Measurements from ENCODE around the gene TDP2. TPM values are rescaled to one million over a fixed set of nuclear protein-coding genes. Genes with fewer than 3 reads are reported as not detected.

TDP2 gene
- total RNA-seq, 1 donor from 2014 or later = 27.2 TPM

- Histone ChIP-seq H4K20me1 (ENCODE audit: insufficient read depth, low read length) (no peaks in the 10 kb centered on the region), H3K9me3 (ENCODE audit: insufficient read depth, low read depth, low read length) (no peaks in the 10 kb centered on the region), H3K4me2 (ENCODE audit: low read length) (no peak overlapping the region), H3K9ac (ENCODE audit: low read length) (no peak overlapping the region), H3K4me1 (ENCODE audit: insufficient read depth, low read length) (no peaks in the 10 kb centered on the region), H2AFZ (ENCODE audit: low read depth, low read length) (no peak overlapping the region), H3K27me3 (ENCODE audit: insufficient read depth, low read length) (no peaks in the 10 kb centered on the region), H3K36me3 (ENCODE audit: insufficient read depth, low read length) (no peaks in the 10 kb centered on the region), H3K27ac (ENCODE audit: low read depth, low read length) (no peak overlapping the region), H3K79me2 (ENCODE audit: insufficient read depth, low read length) (no peaks in the 10 kb centered on the region), H3K4me3 (ENCODE audit: insufficient read depth, low read depth, low read length) (no peak overlapping the region)
- FAIRE-seq (no peak), DNase-seq (ENCODE audit: low read depth) (no peak)
- Mint-ChIP-seq H3K36me3 (ENCODE audit: low read depth, unreplicated experiment) (no peaks in the 10 kb centered on the region), H3K9me3 (ENCODE audit: unreplicated experiment) (peaks cover 3% of the 10 kb centered on the region), H3K4me1 (ENCODE audit: low read depth, unreplicated experiment) (no peaks in the 10 kb centered on the region), H3K27ac (ENCODE audit: unreplicated experiment) (no peak overlapping the region), H3K27me3 (ENCODE audit: low read depth, unreplicated experiment) (peaks cover 5% of the 10 kb centered on the region), H3K4me3 (ENCODE audit: unreplicated experiment) (no peak overlapping the region)
- TF ChIP-seq, protein P1, sequence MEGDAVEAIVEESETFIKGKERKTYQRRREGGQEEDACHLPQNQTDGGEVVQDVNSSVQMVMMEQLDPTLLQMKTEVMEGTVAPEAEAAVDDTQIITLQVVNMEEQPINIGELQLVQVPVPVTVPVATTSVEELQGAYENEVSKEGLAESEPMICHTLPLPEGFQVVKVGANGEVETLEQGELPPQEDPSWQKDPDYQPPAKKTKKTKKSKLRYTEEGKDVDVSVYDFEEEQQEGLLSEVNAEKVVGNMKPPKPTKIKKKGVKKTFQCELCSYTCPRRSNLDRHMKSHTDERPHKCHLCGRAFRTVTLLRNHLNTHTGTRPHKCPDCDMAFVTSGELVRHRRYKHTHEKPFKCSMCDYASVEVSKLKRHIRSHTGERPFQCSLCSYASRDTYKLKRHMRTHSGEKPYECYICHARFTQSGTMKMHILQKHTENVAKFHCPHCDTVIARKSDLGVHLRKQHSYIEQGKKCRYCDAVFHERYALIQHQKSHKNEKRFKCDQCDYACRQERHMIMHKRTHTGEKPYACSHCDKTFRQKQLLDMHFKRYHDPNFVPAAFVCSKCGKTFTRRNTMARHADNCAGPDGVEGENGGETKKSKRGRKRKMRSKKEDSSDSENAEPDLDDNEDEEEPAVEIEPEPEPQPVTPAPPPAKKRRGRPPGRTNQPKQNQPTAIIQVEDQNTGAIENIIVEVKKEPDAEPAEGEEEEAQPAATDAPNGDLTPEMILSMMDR (IDR thresholded peaks at IDR 0.05; ENCODE audit: insufficient read depth, low read depth, low read length) = no peak
- TF ChIP-seq EZH2 (IDR thresholded peaks at IDR 0.05; ENCODE audit: insufficient read depth, low read length) = no peak
Measured at GRCh38 chr6:24614043-24614420, 52.7 kb downstream of the TDP2 start.

DNA sequence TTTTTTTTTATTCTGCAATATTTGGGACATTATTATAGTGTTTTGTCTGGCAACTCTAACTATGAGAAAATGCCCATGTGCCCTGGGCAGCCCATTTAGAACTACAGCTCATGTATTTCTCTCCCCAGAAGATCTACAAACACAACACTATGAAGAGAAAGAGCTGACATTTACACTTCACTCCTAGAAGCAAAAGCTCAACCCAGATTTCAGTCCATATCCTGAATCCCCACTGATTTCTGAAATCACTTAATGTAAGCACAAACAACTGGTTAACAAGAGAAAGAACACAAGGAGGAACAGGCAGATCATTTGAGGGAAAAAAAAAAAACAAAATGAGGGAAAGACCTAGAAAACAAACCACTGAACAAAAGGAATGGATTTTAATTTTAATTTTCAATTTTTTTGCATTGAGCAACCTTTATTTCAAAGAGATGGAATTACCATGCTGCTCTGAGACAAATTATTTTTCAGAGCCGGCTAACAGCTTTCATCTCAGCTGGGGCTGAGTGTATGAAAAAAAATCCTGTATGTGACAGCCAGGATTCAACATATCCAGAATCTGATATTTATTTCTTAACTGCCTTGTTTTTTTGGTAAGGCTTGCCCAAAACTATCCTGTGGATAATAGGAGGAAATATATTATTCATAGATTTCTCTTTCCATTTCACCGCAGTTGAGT is 53.2 kb downstream of the TDP2 start:
- Histone ChIP-seq H3K4me3 (ENCODE audit: insufficient read depth, low read depth, low read length) (no peak overlapping the region), H3K4me2 (ENCODE audit: low read length) (no peak overlapping the region), H3K79me2 (ENCODE audit: insufficient read depth, low read length) (no peaks in the 10 kb centered on the region), H3K27me3 (ENCODE audit: insufficient read depth, low read length) (no peaks in the 10 kb centered on the region), H3K27ac (ENCODE audit: low read depth, low read length) (no peak overlapping the region), H3K9me3 (ENCODE audit: insufficient read depth, low read depth, low read length) (no peaks in the 10 kb centered on the region), H2AFZ (ENCODE audit: low read depth, low read length) (no peak overlapping the region), H4K20me1 (ENCODE audit: insufficient read depth, low read length) (no peaks in the 10 kb centered on the region), H3K4me1 (ENCODE audit: insufficient read depth, low read length) (no peaks in the 10 kb centered on the region), H3K9ac (ENCODE audit: low read length) (no peak overlapping the region), H3K36me3 (ENCODE audit: insufficient read depth, low read length) (no peaks in the 10 kb centered on the region)
- Mint-ChIP-seq H3K4me1 (ENCODE audit: low read depth, unreplicated experiment) (no peaks in the 10 kb centered on the region), H3K4me3 (ENCODE audit: unreplicated experiment) (no peak overlapping the region), H3K36me3 (ENCODE audit: low read depth, unreplicated experiment) (no peaks in the 10 kb centered on the region), H3K27me3 (ENCODE audit: low read depth, unreplicated experiment) (peaks cover 5% of the 10 kb centered on the region), H3K9me3 (ENCODE audit: unreplicated experiment) (peaks cover 3% of the 10 kb centered on the region), H3K27ac (ENCODE audit: unreplicated experiment) (no peak overlapping the region)
- FAIRE-seq = no peak
- DNase-seq (ENCODE audit: low read depth) = no peak
- TF ChIP-seq, protein P1 (IDR thresholded peaks at IDR 0.05; ENCODE audit: insufficient read depth, low read depth, low read length) = no peak
- TF ChIP-seq EZH2 (IDR thresholded peaks at IDR 0.05; ENCODE audit: insufficient read depth, low read length) = no peak

GRCh38 chr6:24610672-24611071 is 56.0 kb downstream of the TDP2 start:
- DNase-seq (ENCODE audit: low read depth) (no peak), FAIRE-seq (no peak)
- H3K9me3 ChIP-seq (ENCODE audit: insufficient read depth, low read depth, low read length) = no peaks in the 10 kb centered on the region
- Mint-ChIP-seq H3K9me3 (ENCODE audit: unreplicated experiment) (no peaks in the 10 kb centered on the region), H3K27me3 (ENCODE audit: low read depth, unreplicated experiment) (peaks cover 5% of the 10 kb centered on the region), H3K27ac (ENCODE audit: unreplicated experiment) (no peak overlapping the region), H3K4me3 (ENCODE audit: unreplicated experiment) (no peak overlapping the region), H3K36me3 (ENCODE audit: low read depth, unreplicated experiment) (peaks cover 2% of the 10 kb centered on the region), H3K4me1 (ENCODE audit: low read depth, unreplicated experiment) (no peaks in the 10 kb centered on the region)
- H3K27me3 ChIP-seq (ENCODE audit: insufficient read depth, low read length) = no peaks in the 10 kb centered on the region
- H3K79me2 ChIP-seq (ENCODE audit: insufficient read depth, low read length) = no peaks in the 10 kb centered on the region
- no peak overlapping the region for H2AFZ ChIP-seq (ENCODE audit: low read depth, low read length)
- TF ChIP-seq, protein P1 (IDR thresholded peaks at IDR 0.05; ENCODE audit: insufficient read depth, low read depth, low read length) = no peak
- no peak for TF ChIP-seq EZH2 (IDR thresholded peaks at IDR 0.05; ENCODE audit: insufficient read depth, low read length)
- H3K4me3 ChIP-seq (ENCODE audit: insufficient read depth, low read depth, low read length) = no peak overlapping the region
- no peak overlapping the region for H3K4me2 ChIP-seq (ENCODE audit: low read length)
- no peak overlapping the region for H3K9ac ChIP-seq (ENCODE audit: low read length)
- no peak overlapping the region for H3K27ac ChIP-seq (ENCODE audit: low read depth, low read length)
- no peaks in the 10 kb centered on the region for H3K4me1 ChIP-seq (ENCODE audit: insufficient read depth, low read length)
- no peaks in the 10 kb centered on the region for H4K20me1 ChIP-seq (ENCODE audit: insufficient read depth, low read length)
- no peaks in the 10 kb centered on the region for H3K36me3 ChIP-seq (ENCODE audit: insufficient read depth, low read length)

Data from astrocyte (in vitro differentiated cells and primary cell).